ENCODE results near the gene ANO2.
"Not testable (repeated sequence)": the region's sequence is repeated elsewhere in the genome, so short reads cannot be mapped to it uniquely, and the experiment has no call there.

The ANO2 gene

GRCh38 chr12:5882511-5883190, 62.4 kb downstream of the ANO2 start:
- DNase-seq, result no peak

- no peak for DNase-seq
These were observed 63.4 kb downstream of the ANO2 start for GRCh38 chr12:5881666-5882065.

- DNase-seq, result no peak
These were observed 63.9 kb downstream of the ANO2 start for GRCh38 chr12:5881101-5881606.

- DNase-seq, result no peak
These were observed 69.2 kb downstream of the ANO2 start for GRCh38 chr12:5875851-5876250.

- no peak for DNase-seq
These were observed 70.5 kb downstream of the ANO2 start for GRCh38 chr12:5874514-5874913.

GRCh38 chr12:5873281-5873919, 71.7 kb downstream of the ANO2 start:
- DNase-seq, result no peak

GRCh38 chr12:5872745-5873144, 72.3 kb downstream of the ANO2 start:
- no peak for DNase-seq

- no peak for DNase-seq
These were observed 73.3 kb downstream of the ANO2 start for GRCh38 chr12:5871741-5872140.

- DNase-seq, result no peak
These were observed 74.9 kb downstream of the ANO2 start for GRCh38 chr12:5870183-5870582.

GRCh38 chr12:5868625-5869295, 76.3 kb downstream of the ANO2 start:
- DNase-seq, result no peak

GRCh38 chr12:5865397-5865796, 79.7 kb downstream of the ANO2 start:
- no peak for DNase-seq

GRCh38 chr12:5864972-5865371, 80.1 kb downstream of the ANO2 start:
- no peak for DNase-seq

GRCh38 chr12:5864301-5864700, 80.8 kb downstream of the ANO2 start:
- DNase-seq, result no peak

- no peak for DNase-seq
These were observed 83.6 kb downstream of the ANO2 start for GRCh38 chr12:5861416-5861815.

- DNase-seq, result no peak
These were observed 88.4 kb downstream of the ANO2 start for GRCh38 chr12:5856692-5857091.

GRCh38 chr12:5846950-5847349, 98.1 kb downstream of the ANO2 start:
- no peak for DNase-seq

GRCh38 chr12:5840944-5841343, 104.1 kb downstream of the ANO2 start:
- no peak for DNase-seq

GRCh38 chr12:5830111-5830510, 114.9 kb downstream of the ANO2 start:
- DNase-seq, result no peak

- DNase-seq, result no peak
These were observed 117.5 kb downstream of the ANO2 start for GRCh38 chr12:5827591-5827990.

GRCh38 chr12:5825761-5826160, 119.3 kb downstream of the ANO2 start:
- DNase-seq, result not testable (repeated sequence)

- DNase-seq, result not testable (repeated sequence)
These were observed 126.2 kb downstream of the ANO2 start for GRCh38 chr12:5818877-5819276.

GRCh38 chr12:5817246-5817645, 127.8 kb downstream of the ANO2 start:
- DNase-seq, result no peak

- no peak for DNase-seq
These were observed 135.5 kb downstream of the ANO2 start for GRCh38 chr12:5809586-5809985.

- DNase-seq, result no peak
These were observed 136.1 kb downstream of the ANO2 start for GRCh38 chr12:5808981-5809380.

Measured in NCI-H2029 treated with DMSO at 0.1 percent for 48 hours (cell line).